PFSK-1 (cell line): ENCODE results near the gene LRFN5.

Source experiments
- FOXP2 ChIP-seq: optimal IDR thresholded peaks from 2 replicates; pipeline ENCODE3; 2011; ENCODE audit warnings: borderline replicate concordance, control low read depth, inconsistent platforms; ENCODE audit not compliant: insufficient read depth; ENCODE audit errors: extremely low read length, extremely low read depth
- POLR2AphosphoS5 ChIP-seq: IDR thresholded peaks from 2 replicates; pipeline ENCODE4 v1.6.1; 2012; ENCODE audit warnings: low read depth, mild to moderate bottlenecking, control low read depth, low read length, moderate library complexity
- SIN3A ChIP-seq: IDR thresholded peaks from 2 replicates; pipeline ENCODE4 v1.6.1; 2012; ENCODE audit warnings: mild to moderate bottlenecking, low read length, moderate library complexity, borderline replicate concordance; ENCODE audit not compliant: insufficient read depth
- TAF1 ChIP-seq: IDR thresholded peaks from 2 replicates; pipeline ENCODE4 v1.6.1; 2012; ENCODE audit warnings: low read length, control low read depth, borderline replicate concordance; ENCODE audit not compliant: insufficient read depth
- TF ChIP-seq, protein P1 (sequence below), 2 experiments: IDR thresholded peaks; 2 replicates each; pipeline versions ENCODE4 v1.6.1 to v1.8.0; 2011 to 2012; ENCODE audit warnings: low read depth in 2 of 2, low read length in 2 of 2, control low read depth in 1 of 2, inconsistent platforms in 1 of 2, mild to moderate bottlenecking in 1 of 2, moderate library complexity in 1 of 2; ENCODE audit not compliant: insufficient read depth in 1 of 2

The LRFN5 gene

DNA sequence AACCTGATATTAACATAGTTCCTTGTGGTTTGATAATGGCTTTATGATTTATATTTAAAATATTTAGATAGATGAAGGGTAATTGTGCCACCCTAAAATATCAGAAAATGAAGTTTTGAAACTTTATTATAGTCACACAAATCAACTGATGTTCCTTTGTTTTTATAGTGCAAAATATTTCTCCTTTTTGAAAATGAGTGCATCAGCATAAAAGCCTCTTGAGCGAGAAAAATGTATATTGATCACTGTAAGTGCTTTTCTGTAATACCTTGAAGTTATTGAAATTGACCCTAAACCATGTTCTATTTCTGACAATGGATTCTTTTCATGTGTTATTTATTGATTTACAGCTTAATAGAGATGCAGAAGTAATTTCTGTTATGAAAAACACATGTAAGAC is 35.0 kb downstream of the LRFN5 start:
- TF ChIP-seq POLR2AphosphoS5 (no peak), TAF1 (no peak), SIN3A (no peak), FOXP2 (no peak)
- TF ChIP-seq, protein P1, sequence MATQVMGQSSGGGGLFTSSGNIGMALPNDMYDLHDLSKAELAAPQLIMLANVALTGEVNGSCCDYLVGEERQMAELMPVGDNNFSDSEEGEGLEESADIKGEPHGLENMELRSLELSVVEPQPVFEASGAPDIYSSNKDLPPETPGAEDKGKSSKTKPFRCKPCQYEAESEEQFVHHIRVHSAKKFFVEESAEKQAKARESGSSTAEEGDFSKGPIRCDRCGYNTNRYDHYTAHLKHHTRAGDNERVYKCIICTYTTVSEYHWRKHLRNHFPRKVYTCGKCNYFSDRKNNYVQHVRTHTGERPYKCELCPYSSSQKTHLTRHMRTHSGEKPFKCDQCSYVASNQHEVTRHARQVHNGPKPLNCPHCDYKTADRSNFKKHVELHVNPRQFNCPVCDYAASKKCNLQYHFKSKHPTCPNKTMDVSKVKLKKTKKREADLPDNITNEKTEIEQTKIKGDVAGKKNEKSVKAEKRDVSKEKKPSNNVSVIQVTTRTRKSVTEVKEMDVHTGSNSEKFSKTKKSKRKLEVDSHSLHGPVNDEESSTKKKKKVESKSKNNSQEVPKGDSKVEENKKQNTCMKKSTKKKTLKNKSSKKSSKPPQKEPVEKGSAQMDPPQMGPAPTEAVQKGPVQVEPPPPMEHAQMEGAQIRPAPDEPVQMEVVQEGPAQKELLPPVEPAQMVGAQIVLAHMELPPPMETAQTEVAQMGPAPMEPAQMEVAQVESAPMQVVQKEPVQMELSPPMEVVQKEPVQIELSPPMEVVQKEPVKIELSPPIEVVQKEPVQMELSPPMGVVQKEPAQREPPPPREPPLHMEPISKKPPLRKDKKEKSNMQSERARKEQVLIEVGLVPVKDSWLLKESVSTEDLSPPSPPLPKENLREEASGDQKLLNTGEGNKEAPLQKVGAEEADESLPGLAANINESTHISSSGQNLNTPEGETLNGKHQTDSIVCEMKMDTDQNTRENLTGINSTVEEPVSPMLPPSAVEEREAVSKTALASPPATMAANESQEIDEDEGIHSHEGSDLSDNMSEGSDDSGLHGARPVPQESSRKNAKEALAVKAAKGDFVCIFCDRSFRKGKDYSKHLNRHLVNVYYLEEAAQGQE (IDR thresholded peaks at IDR 0.05; ENCODE audit: insufficient read depth in 1 of 2, low read depth in 2 of 2, low read length in 2 of 2) = no peak

GRCh38 chr14:41642367-41642766 is 35.7 kb downstream of the LRFN5 start:
- no peak for TF ChIP-seq SIN3A
- TF ChIP-seq, protein P1 (IDR thresholded peaks at IDR 0.05; ENCODE audit: insufficient read depth in 1 of 2, low read depth in 2 of 2, low read length in 2 of 2) = no peak
- TF ChIP-seq FOXP2 = no peak
- TF ChIP-seq POLR2AphosphoS5 = no peak
- TF ChIP-seq TAF1 = no peak

DNA sequence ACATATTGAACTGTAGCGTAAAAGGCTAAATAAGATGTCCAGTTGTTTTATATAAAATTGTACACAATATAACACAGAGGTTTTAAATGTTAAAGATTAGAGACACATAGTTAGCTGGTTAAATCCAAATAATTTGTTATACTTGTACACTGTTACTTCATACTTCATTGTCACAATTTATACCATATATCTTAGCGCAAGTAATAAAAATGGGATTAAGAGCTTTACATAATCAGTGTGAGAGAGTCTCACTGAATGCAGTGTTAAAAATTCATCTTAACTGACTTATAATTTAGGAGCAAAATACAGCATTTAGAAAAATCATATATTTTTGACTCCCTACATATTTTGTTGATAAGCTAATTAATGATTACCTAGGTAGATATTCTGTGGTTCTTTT is 36.1 kb downstream of the LRFN5 start:
- TF ChIP-seq, protein P1 (IDR thresholded peaks at IDR 0.05; ENCODE audit: insufficient read depth in 1 of 2, low read depth in 2 of 2, low read length in 2 of 2) = no peak

DNA sequence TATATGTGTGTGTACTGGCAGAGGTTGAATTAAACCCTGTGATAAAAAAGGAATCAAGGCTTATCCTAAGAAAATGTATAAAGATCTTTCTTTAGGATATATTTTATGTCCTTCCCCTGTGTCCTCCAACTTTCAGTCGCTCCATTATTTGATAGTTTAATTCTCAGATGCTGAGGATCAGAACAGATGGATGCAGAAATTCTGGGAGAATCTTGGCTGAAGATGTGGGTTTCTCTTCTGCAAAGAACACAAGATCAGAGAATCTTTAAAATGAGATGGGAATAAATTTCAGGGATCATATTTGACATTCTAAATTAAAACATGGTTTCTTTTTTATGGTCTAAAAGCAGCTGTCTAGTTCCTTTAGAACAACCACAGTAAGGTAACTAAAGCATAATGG is 37.9 kb downstream of the LRFN5 start:
- TF ChIP-seq, protein P1 (IDR thresholded peaks at IDR 0.05; ENCODE audit: insufficient read depth in 1 of 2, low read depth in 2 of 2, low read length in 2 of 2) = no peak
- TF ChIP-seq SIN3A (no peak), TAF1 (no peak), FOXP2 (no peak), POLR2AphosphoS5 (no peak)

GRCh38 chr14:41650802-41651201 is 44.1 kb downstream of the LRFN5 start:
- no peak for TF ChIP-seq SIN3A

DNA sequence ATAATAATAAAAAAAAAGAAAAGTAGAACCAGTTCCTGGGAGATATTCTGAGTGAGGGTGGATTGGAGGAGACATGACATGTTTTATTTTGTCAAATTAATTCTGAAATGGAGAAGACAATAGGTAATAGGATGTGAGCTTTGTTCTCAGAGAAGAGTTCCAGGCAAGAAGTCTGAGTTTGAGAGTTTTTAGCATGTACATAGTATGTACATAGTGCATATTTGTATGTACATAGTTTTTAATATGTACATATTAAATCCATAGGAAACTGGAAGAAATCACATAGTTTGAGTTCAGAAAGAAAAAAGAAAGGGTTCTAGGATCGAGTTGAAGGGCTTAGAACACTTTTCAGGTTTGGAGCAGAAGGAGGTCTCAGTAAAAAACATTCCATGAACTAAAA is 47.5 kb downstream of the LRFN5 start:
- TF ChIP-seq, protein P1 (IDR thresholded peaks at IDR 0.05; ENCODE audit: insufficient read depth in 1 of 2, low read depth in 2 of 2, low read length in 2 of 2) = no peak
- TF ChIP-seq POLR2AphosphoS5 (no peak), SIN3A (no peak), FOXP2 (no peak), TAF1 (no peak)
